HEK293 (cell line): Measurements from ENCODE around the gene PRMT2.

Experiments
- CTCF ChIA-PET: fragments of 350-600 bp; formaldehyde crosslinking; extraction: SDS; loops from one replicate; lab custom pipeline; 2021; ENCODE audit warnings: antibody characterized with exemption; lab: Yijun Ruan, JAX
- POLR2A ChIA-PET: fragments of 300-600 bp; formaldehyde crosslinking; extraction: SDS; loops from one replicate; lab custom pipeline; 2020; ENCODE audit warnings: antibody characterized with exemption, inconsistent platforms; lab: Yijun Ruan, JAX
- H3K27ac ChIP-seq: fragments of 200-500 bp; sonication (Bioruptor generic); 2 replicates; pipeline ENCODE4 v1.5.1; 2014; ENCODE audit warnings: low read depth, low read length, control low read depth, inconsistent platforms; ENCODE audit errors: extremely low read depth
- H3K36me3 ChIP-seq, 2 experiments: fragments of 200-500 bp in 1 of 2; sonication (Bioruptor generic) in 1 of 2; 1 replicate in 1 of 2; 2 replicates in 1 of 2; pipeline ENCODE4 v1.5.1; 2014 to 2017; ENCODE audit warnings: inconsistent platforms in 2 of 2, low read length in 2 of 2; ENCODE audit not compliant: control insufficient read depth in 2 of 2, insufficient read depth in 1 of 2
- H3K4me1 ChIP-seq: fragments of 200-500 bp; sonication (Bioruptor generic); 2 replicates; pipeline ENCODE4 v1.5.1; 2014; ENCODE audit warnings: mild to moderate bottlenecking, low read length, inconsistent platforms; ENCODE audit not compliant: control insufficient read depth, insufficient read depth
- H3K4me3 ChIP-seq: 2 replicates; pipeline ENCODE4 v1.5.1; 2011; ENCODE audit warnings: low read depth, mild to moderate bottlenecking, control low read depth, low read length, moderate library complexity
- H3K9me3 ChIP-seq: fragments of 200-500 bp; sonication (Bioruptor generic); 2 replicates; pipeline ENCODE4 v1.5.1; 2014; ENCODE audit warnings: low read depth, low read length, inconsistent platforms; ENCODE audit not compliant: control insufficient read depth, insufficient read depth
- EGR2 ChIP-seq: fragments of 450-650 bp; formaldehyde crosslinking; IDR thresholded peaks from 2 replicates; pipeline ENCODE4 v1.5.1; 2016; ENCODE audit warnings: low read depth, missing biosample characterization, missing genetic modification characterization
- HOXD13 ChIP-seq: sonication (generic); formaldehyde crosslinking; IDR thresholded peaks from 2 replicates; pipeline ENCODE4 v1.8.0; 2022; ENCODE audit warnings: missing genetic modification reagents, borderline replicate concordance
- MZF1 ChIP-seq: fragments of 450-650 bp; formaldehyde crosslinking; IDR thresholded peaks from 2 replicates; pipeline ENCODE4 v1.5.1; 2017; ENCODE audit warnings: missing biosample characterization, missing genetic modification characterization, borderline replicate concordance
- OSR2 ChIP-seq: fragments of 450-650 bp; formaldehyde crosslinking; IDR thresholded peaks from 2 replicates; pipeline ENCODE4 v1.5.1; 2016; ENCODE audit warnings: missing biosample characterization, missing genetic modification characterization
- OVOL3 ChIP-seq: fragments of 450-650 bp; formaldehyde crosslinking; IDR thresholded peaks from 2 replicates; pipeline ENCODE4 v1.5.1; 2016; ENCODE audit warnings: missing biosample characterization, missing genetic modification characterization
- SETDB1 ChIP-seq: IDR thresholded peaks from one replicate; pipeline ENCODE4 v1.6.1; 2017; ENCODE audit warnings: mild to moderate bottlenecking, low read length, moderate library complexity, mixed read lengths; ENCODE audit not compliant: insufficient read length
- SP3 ChIP-seq: fragments of 450-650 bp; formaldehyde crosslinking; IDR thresholded peaks from 2 replicates; pipeline ENCODE4 v1.5.1; 2016; ENCODE audit warnings: missing biosample characterization, missing genetic modification characterization
- TCF7L2 ChIP-seq: IDR thresholded peaks from 2 replicates; pipeline ENCODE4 v1.6.1; 2011; ENCODE audit warnings: low read depth, mild to moderate bottlenecking, inconsistent platforms, low read length, moderate library complexity, borderline replicate concordance
- TSHZ1 ChIP-seq: fragments of 450-650 bp; formaldehyde crosslinking; IDR thresholded peaks from 2 replicates; pipeline ENCODE4 v1.5.1; 2016; ENCODE audit warnings: missing biosample characterization, missing genetic modification characterization, borderline replicate concordance
- YY2 ChIP-seq: fragments of 450-650 bp; formaldehyde crosslinking; IDR thresholded peaks from 2 replicates; pipeline ENCODE4 v1.5.1; 2016; ENCODE audit warnings: missing biosample characterization, missing genetic modification characterization
- ZBTB44 ChIP-seq: fragments of 450-650 bp; IDR thresholded peaks from 2 replicates; pipeline ENCODE4 v1.5.1; 2018; ENCODE audit warnings: missing biosample characterization, mild to moderate bottlenecking, missing genetic modification characterization
- ZNF138 ChIP-seq: fragments of 450-650 bp; formaldehyde crosslinking; IDR thresholded peaks from 2 replicates; pipeline ENCODE4 v1.5.1; 2016; ENCODE audit warnings: missing biosample characterization, missing genetic modification characterization, borderline replicate concordance
- ZNF24 ChIP-seq: fragments of 450-650 bp; formaldehyde crosslinking; IDR thresholded peaks from 2 replicates; pipeline ENCODE4 v1.5.1; 2016; ENCODE audit warnings: missing biosample characterization, missing genetic modification characterization
- ZNF274 ChIP-seq, 2 experiments: fragments of 200-500 bp in 1 of 2; fragments of 450-650 bp in 1 of 2; sonication (Bioruptor generic) in 1 of 2; formaldehyde crosslinking in 1 of 2; IDR thresholded peaks; 2 replicates each; pipeline versions ENCODE4 v1.5.1 to v1.6.1; 2014 to 2016; ENCODE audit warnings: borderline replicate concordance in 1 of 2, inconsistent platforms in 1 of 2, low read length in 1 of 2, missing biosample characterization in 1 of 2, missing genetic modification characterization in 1 of 2
- ZNF280D ChIP-seq: fragments of 450-650 bp; formaldehyde crosslinking; IDR thresholded peaks from 2 replicates; pipeline ENCODE4 v1.5.1; 2016; ENCODE audit warnings: missing biosample characterization, missing genetic modification characterization
- ZNF366 ChIP-seq: fragments of 450-650 bp; formaldehyde crosslinking; conservative IDR thresholded peaks from 2 replicates; pipeline ENCODE4 v1.5.1; 2016; ENCODE audit warnings: missing biosample characterization, missing genetic modification characterization
- ZNF394 ChIP-seq: fragments of 450-650 bp; formaldehyde crosslinking; IDR thresholded peaks from 2 replicates; pipeline ENCODE4 v1.5.1; 2016; ENCODE audit warnings: missing biosample characterization, missing genetic modification characterization, mild to moderate bottlenecking, moderate library complexity, borderline replicate concordance
- ZNF449 ChIP-seq: fragments of 450-650 bp; formaldehyde crosslinking; IDR thresholded peaks from 2 replicates; pipeline ENCODE4 v1.5.1; 2017; ENCODE audit warnings: missing biosample characterization, mild to moderate bottlenecking, missing genetic modification characterization, moderate library complexity
- ZNF600 ChIP-seq: fragments of 450-650 bp; formaldehyde crosslinking; IDR thresholded peaks from 2 replicates; pipeline ENCODE4 v1.5.1; 2016; ENCODE audit warnings: missing biosample characterization, missing genetic modification characterization
- ZNF639 ChIP-seq: fragments of 450-650 bp; formaldehyde crosslinking; IDR thresholded peaks from 2 replicates; pipeline ENCODE4 v1.5.1; 2016; ENCODE audit warnings: missing biosample characterization, missing genetic modification characterization

The PRMT2 gene

GRCh38 chr21:46643379-46644177 lies 8.1 kb downstream of the PRMT2 start:
- Histone ChIP-seq H3K4me3 (no peak overlapping the region), H3K36me3 (peaks cover 36 to 56% of the 10 kb centered on the region in 2 experiments), H3K27ac (no peak overlapping the region), H3K4me1 (no peaks in the 10 kb centered on the region), H3K9me3 (no peaks in the 10 kb centered on the region)
- ChIA-PET CTCF (interaction anchor here (0.6 to 1.5 kb wide), 3 partner anchors 13 to 500 kb away, joined by 3 to 5 read pairs (median 4); no protein-coding TSS in a partner anchor), POLR2A (interaction anchor here (2.7 kb wide), 1 partner anchor 8 kb away, joined by 14 read pairs; the partner anchor contains the start of gene PRMT2)
- TF ChIP-seq MZF1 (tag by site-specific recombination) (no peak), SETDB1 (no peak), ZNF138 (tag by site-specific recombination) (no peak), OVOL3 (no peak), ZNF639 (tag by site-specific recombination) (no peak), ZBTB44 (tag by site-specific recombination) (no peak), YY2 (tag by site-specific recombination) (no peak), EGR2 (no peak), ZNF24 (tag by site-specific recombination) (no peak), HOXD13 (CRISPR knock-in tag) (no peak), OSR2 (tag by site-specific recombination) (no peak), TSHZ1 (no peak), ZNF394 (tag by site-specific recombination) (no peak), SP3 (tag by site-specific recombination) (no peak), ZNF449 (tag by site-specific recombination) (no peak), ZNF280D (no peak), TCF7L2 (no peak), ZNF274 (IDR thresholded peaks at IDR 0.05; ENCODE audit: low read length) (no peak), ZNF274 (tag by site-specific recombination; IDR thresholded peaks at IDR 0.05; ENCODE audit: borderline replicate concordance) (no peak), ZNF366 (tag by site-specific recombination) (no peak), ZNF600 (tag by site-specific recombination) (no peak)
